Keratinocyte (primary cell): Measurements from ENCODE around the gene SLC1A2. TPM values are rescaled to one million over a fixed set of nuclear protein-coding genes. Genes with fewer than 3 reads are reported as not detected.

Experiments used
- DNase-seq: peaks from one replicate; pipeline ENCODE4 v3.0.0-alpha.2; 2011; ENCODE audit warnings: low read depth, missing footprints, low spot score
- FAIRE-seq: peaks from 2 replicates; lab custom pipeline; 2011; peaks lifted over from hg19 to GRCh38; lab: Jason Lieb, UNC
- H2AFZ ChIP-seq: 2 replicates; pipeline ENCODE4 v1.6.0; 2012; ENCODE audit warnings: low read length, control low read depth, inconsistent platforms; ENCODE audit not compliant: control insufficient read depth
- H3K27ac ChIP-seq: 2 replicates; pipeline ENCODE4 v1.5.1; 2011; ENCODE audit warnings: low read length; ENCODE audit not compliant: control insufficient read depth, insufficient read depth
- H3K27me3 ChIP-seq: 3 replicates; pipeline ENCODE4 v1.6.0; 2011; ENCODE audit warnings: low read length; ENCODE audit not compliant: control insufficient read depth, insufficient read depth; ENCODE audit errors: extremely low read depth
- H3K36me3 ChIP-seq, 2 experiments: 2 replicates in 1 of 2; 3 replicates in 1 of 2; pipeline ENCODE4 v1.5.1; 2011; ENCODE audit warnings: low read length in 2 of 2, mild to moderate bottlenecking in 1 of 2; ENCODE audit not compliant: control insufficient read depth in 2 of 2, insufficient read depth in 2 of 2; ENCODE audit errors: extremely low read depth in 1 of 2
- H3K4me1 ChIP-seq: 3 replicates; pipeline ENCODE4 v1.5.1; 2011; ENCODE audit warnings: low read length; ENCODE audit not compliant: control insufficient read depth, insufficient read depth; ENCODE audit errors: extremely low read depth
- H3K4me2 ChIP-seq: 3 replicates; pipeline ENCODE4 v1.6.0; 2011; ENCODE audit warnings: low read depth, low read length; ENCODE audit not compliant: control insufficient read depth, insufficient read depth; ENCODE audit errors: extremely low read depth
- H3K4me3 ChIP-seq, 3 experiments: fragments of 200-600 bp in 1 of 3; sonication (generic) in 1 of 3; 2 replicates in 2 of 3; 3 replicates in 1 of 3; pipeline ENCODE4 v1.5.1; 2011 to 2016; ENCODE audit warnings: low read length in 3 of 3, mild to moderate bottlenecking in 3 of 3, control low read depth in 2 of 3, inconsistent platforms in 1 of 3, low read depth in 1 of 3, mixed read lengths in 1 of 3, mixed run types in 1 of 3, moderate library complexity in 1 of 3; ENCODE audit not compliant: control insufficient read depth in 2 of 3, insufficient read depth in 2 of 3; ENCODE audit errors: extremely low read depth in 1 of 3
- H3K79me2 ChIP-seq: 2 replicates; pipeline ENCODE4 v1.6.0; 2012; ENCODE audit warnings: low read length; ENCODE audit not compliant: control insufficient read depth, insufficient read depth
- H3K9ac ChIP-seq: 3 replicates; pipeline ENCODE4 v1.6.0; 2011; ENCODE audit warnings: low read length; ENCODE audit not compliant: control insufficient read depth, insufficient read depth; ENCODE audit errors: extremely low read depth
- H3K9me1 ChIP-seq: 3 replicates; pipeline ENCODE4 v1.6.0; 2011; ENCODE audit warnings: low read length; ENCODE audit not compliant: control insufficient read depth, insufficient read depth; ENCODE audit errors: extremely low read depth
- H3K9me3 ChIP-seq: 2 replicates; pipeline ENCODE4 v1.5.1; 2012; ENCODE audit warnings: low read depth, low read length; ENCODE audit not compliant: control insufficient read depth
- H4K20me1 ChIP-seq: 3 replicates; pipeline ENCODE4 v1.6.0; 2011; ENCODE audit warnings: low read length; ENCODE audit not compliant: control insufficient read depth, insufficient read depth; ENCODE audit errors: extremely low read depth
- CTCF ChIP-seq, 3 experiments: IDR thresholded peaks in 1 of 3; conservative IDR thresholded peaks in 1 of 3; optimal IDR thresholded peaks in 1 of 3; 2 replicates in 2 of 3; 3 replicates in 1 of 3; pipeline versions ENCODE3 to v1.5.1; 2011; ENCODE audit warnings: low read length in 3 of 3, mild to moderate bottlenecking in 3 of 3, moderate library complexity in 2 of 3, control low read depth in 1 of 3, inconsistent platforms in 1 of 3; ENCODE audit not compliant: insufficient read depth in 2 of 3; ENCODE audit errors: extremely low read depth in 1 of 3
- EZH2 ChIP-seq: IDR thresholded peaks from one replicate; pipeline ENCODE4 v1.6.1; 2012; ENCODE audit warnings: inconsistent platforms, mild to moderate bottlenecking, low read length, moderate library complexity
- dilution Hi-C: fragments of 300-500 bp; cut with MboI; formaldehyde crosslinking; loops from one replicate; pipeline ENCODE4 v1.7.0; 2020; ENCODE audit warnings: low sequenced_read_pairs; ENCODE audit not compliant: extremely low pct_ligation_motif_present
- polyA plus RNA-seq, 5 experiments: library from polyadenylated mRNA; depleted of rRNA in 3 of 5; stranded (reverse) in 3 of 5; stranded (forward) in 1 of 5; unstranded in 1 of 5; fragments of >200 nt; gene quantifications; 1 replicate in 1 of 5; 2 replicates in 3 of 5; 3 replicates in 1 of 5; pipeline versions ENCODE4 v1.2.1 to v1.2.3, GENCODE V29; 2011 to 2012; ENCODE audit warnings: missing spikeins in 2 of 5, low read depth in 1 of 5, low replicate concordance in 1 of 5

SLC1A2 gene
- polyA plus RNA-seq, 1 donor (not counting 4 experiments of a cell fraction or from before 2014, with no cell fraction given) = under 0.01 TPM

- no peak for FAIRE-seq
- DNase-seq = no peak
- Histone ChIP-seq H3K79me2 (no peaks in the 10 kb centered on the region), H3K36me3 (no peaks in the 10 kb centered on the region), H3K9ac (no peak overlapping the region), H2AFZ (no peak overlapping the region), H3K4me1 (peaks cover 23% of the 10 kb centered on the region), H4K20me1 (no peaks in the 10 kb centered on the region), H3K27me3 (no peaks in the 10 kb centered on the region), H3K4me2 (no peak overlapping the region), H3K27ac (no peak overlapping the region), H3K9me3 (no peaks in the 10 kb centered on the region), H3K9me1 (no peaks in the 10 kb centered on the region), H3K4me3 (no peak overlapping the region)
- dilution Hi-C loops = no loop called here
- TF ChIP-seq CTCF (optimal IDR thresholded peaks at IDR 0.05 in 1 of 3, IDR thresholded peaks at IDR 0.05 in 1 of 3, conservative IDR thresholded peaks at IDR 0.05 in 1 of 3; ENCODE audit: extremely low read depth in 1 of 3, insufficient read depth in 2 of 3, low read length in 3 of 3) (no peak), EZH2 (no peak)
These were observed 79.3 kb downstream of the SLC1A2 start for GRCh38 chr11:35340071-35340470.

GRCh38 chr11:35338921-35339320, 80.4 kb downstream of the SLC1A2 start:
- peaks cover 23% of the 10 kb centered on the region for H3K4me1 ChIP-seq
- H3K9me1 ChIP-seq = no peaks in the 10 kb centered on the region
- H3K9ac ChIP-seq = no peak overlapping the region
- no peak for TF ChIP-seq EZH2
- TF ChIP-seq CTCF (optimal IDR thresholded peaks at IDR 0.05 in 1 of 3, IDR thresholded peaks at IDR 0.05 in 1 of 3, conservative IDR thresholded peaks at IDR 0.05 in 1 of 3; ENCODE audit: extremely low read depth in 1 of 3, insufficient read depth in 2 of 3, low read length in 3 of 3) = no peak
- no peak overlapping the region for H3K4me2 ChIP-seq
- no peaks in the 10 kb centered on the region for H3K36me3 ChIP-seq
- no peaks in the 10 kb centered on the region for H3K79me2 ChIP-seq
- H3K27ac ChIP-seq = no peak overlapping the region
- H3K27me3 ChIP-seq = no peaks in the 10 kb centered on the region
- no peak for DNase-seq
- H3K9me3 ChIP-seq = no peaks in the 10 kb centered on the region
- no peak overlapping the region for H3K4me3 ChIP-seq
- FAIRE-seq = no peak
- no peaks in the 10 kb centered on the region for H4K20me1 ChIP-seq
- dilution Hi-C loops = no loop called here
- H2AFZ ChIP-seq = no peak overlapping the region
